GM06990 (cell line): ENCODE results near the gene ZNF532.
A peak's percentile ranks its signal among the peaks of the same experiment; 100 is the strongest.

Source experiments
- DNase-seq: peaks from one replicate; pipeline ENCODE4 v3.0.0-alpha.2; 2011; ENCODE audit not compliant: insufficient read length; ENCODE audit errors: extremely low read depth
- H3K27me3 ChIP-seq: replicated peaks from 2 replicates; pipeline ENCODE4 v1.6.0; 2011; ENCODE audit warnings: low read length; ENCODE audit not compliant: control insufficient read depth, insufficient read depth
- H3K36me3 ChIP-seq: 2 replicates; pipeline ENCODE4 v1.5.1; 2011; ENCODE audit warnings: low read length; ENCODE audit not compliant: control insufficient read depth, insufficient read depth
- H3K4me3 ChIP-seq: replicated peaks from 2 replicates; pipeline ENCODE4 v1.5.1; 2011; ENCODE audit warnings: low read depth, mild to moderate bottlenecking, control low read depth, low read length
- TF ChIP-seq, protein P1 (sequence below): IDR thresholded peaks from 2 replicates; pipeline ENCODE4 v1.5.1; 2011; ENCODE audit warnings: low read length, control low read depth, mild to moderate bottlenecking, inconsistent platforms; ENCODE audit not compliant: insufficient read depth, poor library complexity, severe bottlenecking

The ZNF532 gene

DNA sequence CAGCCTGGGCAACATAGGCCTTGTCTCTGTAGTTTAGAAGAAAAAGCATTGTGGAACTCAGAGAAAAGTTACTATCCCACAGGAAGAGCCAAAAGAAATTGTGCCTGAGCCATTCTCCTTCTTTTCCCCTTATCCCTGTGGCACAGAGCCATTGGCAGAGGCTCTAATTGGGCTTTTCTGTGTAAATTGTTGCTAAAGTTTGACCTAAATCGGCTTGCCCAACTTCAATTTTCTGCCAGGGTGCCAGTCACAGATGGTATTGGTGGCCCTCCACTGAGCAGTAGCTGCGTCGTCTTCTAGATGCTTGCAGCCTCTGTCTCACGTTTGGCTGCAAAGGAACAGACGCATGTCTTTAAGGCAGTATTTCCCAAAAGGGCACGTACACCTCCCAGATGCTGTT, 30.3 kb downstream of the ZNF532 start:
- TF ChIP-seq, protein P1, sequence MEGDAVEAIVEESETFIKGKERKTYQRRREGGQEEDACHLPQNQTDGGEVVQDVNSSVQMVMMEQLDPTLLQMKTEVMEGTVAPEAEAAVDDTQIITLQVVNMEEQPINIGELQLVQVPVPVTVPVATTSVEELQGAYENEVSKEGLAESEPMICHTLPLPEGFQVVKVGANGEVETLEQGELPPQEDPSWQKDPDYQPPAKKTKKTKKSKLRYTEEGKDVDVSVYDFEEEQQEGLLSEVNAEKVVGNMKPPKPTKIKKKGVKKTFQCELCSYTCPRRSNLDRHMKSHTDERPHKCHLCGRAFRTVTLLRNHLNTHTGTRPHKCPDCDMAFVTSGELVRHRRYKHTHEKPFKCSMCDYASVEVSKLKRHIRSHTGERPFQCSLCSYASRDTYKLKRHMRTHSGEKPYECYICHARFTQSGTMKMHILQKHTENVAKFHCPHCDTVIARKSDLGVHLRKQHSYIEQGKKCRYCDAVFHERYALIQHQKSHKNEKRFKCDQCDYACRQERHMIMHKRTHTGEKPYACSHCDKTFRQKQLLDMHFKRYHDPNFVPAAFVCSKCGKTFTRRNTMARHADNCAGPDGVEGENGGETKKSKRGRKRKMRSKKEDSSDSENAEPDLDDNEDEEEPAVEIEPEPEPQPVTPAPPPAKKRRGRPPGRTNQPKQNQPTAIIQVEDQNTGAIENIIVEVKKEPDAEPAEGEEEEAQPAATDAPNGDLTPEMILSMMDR: no peak
- DNase-seq: no peak
- H3K4me3 ChIP-seq: no peak overlapping the region
- H3K27me3 ChIP-seq: no peaks in the 10 kb centered on the region
- no peaks in the 10 kb centered on the region for H3K36me3 ChIP-seq

DNA sequence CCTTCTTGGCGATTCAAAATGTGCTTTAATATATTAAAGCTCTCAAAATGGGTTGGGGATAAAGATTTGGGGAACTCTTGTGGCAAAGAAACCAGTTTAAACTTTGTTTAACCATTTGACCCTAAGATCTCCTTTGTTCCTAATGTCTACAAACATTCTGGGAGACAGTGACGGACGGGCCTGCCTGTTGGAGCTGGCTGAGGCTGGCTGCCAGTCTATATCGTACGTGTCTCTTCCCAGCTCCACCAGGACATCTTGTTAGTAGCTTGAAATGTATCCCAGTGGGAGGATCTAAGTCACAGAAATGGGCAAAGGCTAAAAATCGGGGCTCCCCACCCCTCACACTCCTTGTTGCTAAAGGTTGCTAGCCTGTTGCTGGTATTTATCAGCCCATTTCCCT, 30.7 kb downstream of the ZNF532 start:
- Histone ChIP-seq H3K36me3 (no peaks in the 10 kb centered on the region), H3K4me3 (no peak overlapping the region), H3K27me3 (no peaks in the 10 kb centered on the region)
- DNase-seq: no peak
- TF ChIP-seq, protein P1: no peak

DNA sequence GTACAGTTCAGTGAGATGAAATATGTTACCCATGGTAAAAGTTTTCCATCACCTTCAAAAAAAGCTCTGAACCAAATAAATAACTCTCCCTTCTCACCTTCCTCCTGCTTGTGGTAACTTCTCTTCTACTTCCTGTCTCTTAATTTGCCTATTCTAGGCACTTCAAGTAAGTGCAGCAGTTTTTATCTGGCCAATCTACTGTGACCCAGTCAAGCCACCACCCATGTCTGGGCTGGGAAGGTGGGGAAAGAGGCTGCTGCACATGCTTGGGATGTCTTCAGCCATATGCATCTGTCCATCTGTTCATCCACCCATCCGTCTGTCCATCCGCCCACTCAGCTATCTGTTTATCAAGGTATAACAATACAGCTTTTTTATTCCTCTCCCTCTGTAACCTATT, 31.6 kb downstream of the ZNF532 start:
- no peaks in the 10 kb centered on the region for H3K27me3 ChIP-seq
- no peaks in the 10 kb centered on the region for H3K36me3 ChIP-seq
- TF ChIP-seq, protein P1: no peak
- DNase-seq: peak; percentile 37
- H3K4me3 ChIP-seq: no peak overlapping the region; the same call in 1 of the 2 replicates

DNA sequence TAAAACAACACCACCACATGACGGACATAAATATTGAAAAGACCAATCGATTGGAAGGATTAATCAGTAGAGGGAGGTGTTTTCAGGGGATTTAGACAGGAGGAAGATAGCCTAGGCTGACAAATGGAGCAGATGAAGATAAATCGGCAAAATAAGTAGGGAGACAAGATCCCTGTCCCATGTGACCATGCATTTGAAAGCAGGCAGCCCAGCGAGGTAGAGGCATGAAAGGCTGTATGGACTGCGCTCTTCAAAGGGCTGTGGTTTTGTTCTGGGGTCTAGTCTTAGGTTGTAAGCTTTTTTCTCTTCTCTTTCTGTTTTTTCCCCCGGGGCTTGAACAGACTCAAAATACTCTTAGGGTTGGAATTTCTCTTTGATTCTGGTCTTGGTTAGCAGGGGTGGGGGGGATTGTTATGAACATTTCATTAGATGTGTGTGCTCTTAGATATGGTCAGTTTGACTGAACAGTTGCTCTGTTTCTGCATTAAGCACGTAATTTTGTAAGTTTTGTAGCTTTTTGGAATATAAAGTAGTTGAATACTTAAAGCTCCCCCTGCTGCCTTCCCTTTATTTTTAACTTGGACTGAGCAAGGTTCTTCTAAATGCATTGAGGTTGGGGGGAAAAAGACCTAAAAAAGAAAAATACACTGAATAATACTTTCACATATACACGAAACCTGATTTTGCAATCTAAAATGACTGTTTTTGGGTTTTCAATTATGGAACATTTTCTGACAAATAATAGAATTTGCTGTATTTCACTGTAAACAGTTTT, 32.2 kb downstream of the ZNF532 start:
- DNase-seq: no peak
- H3K4me3 ChIP-seq: no peak overlapping the region; the same call in 1 of the 2 replicates
- H3K36me3 ChIP-seq: no peaks in the 10 kb centered on the region
- no peaks in the 10 kb centered on the region for H3K27me3 ChIP-seq
- TF ChIP-seq, protein P1: no peak

DNA sequence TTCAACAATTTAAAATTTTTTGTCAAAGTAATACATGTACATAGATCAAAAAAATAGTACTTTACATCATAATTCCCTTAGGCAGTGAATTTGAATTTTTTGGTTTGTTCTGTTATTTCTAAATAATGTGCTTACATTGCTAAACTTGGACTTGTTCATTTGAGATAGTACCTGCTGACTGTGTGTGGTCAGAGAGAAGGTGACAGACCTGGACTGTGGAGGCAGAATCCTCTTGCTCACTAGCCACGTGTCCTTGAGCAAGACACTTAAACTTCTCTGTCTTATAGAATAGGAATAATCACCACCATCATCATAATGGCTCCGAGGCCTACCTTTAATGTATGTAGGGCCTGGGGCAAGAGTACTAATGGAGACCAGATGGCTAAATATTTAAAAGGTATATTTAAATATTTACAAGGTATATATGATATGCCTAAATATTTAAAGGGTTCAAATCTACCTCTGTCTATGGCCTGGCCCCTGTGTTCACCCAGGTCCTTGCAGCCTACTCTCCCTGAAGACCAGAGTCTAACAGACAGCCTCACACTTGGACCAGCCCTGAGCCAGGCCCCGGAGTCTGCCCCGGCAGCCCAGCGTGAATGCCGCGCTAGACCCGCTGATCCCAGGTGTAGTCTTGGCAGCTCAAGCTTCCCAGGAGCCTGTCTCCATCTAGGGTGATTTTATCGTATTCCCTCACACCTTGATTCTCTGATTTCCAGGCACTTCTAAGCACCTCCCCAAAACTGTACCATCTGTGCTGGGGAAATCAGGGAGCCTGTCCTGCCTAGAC, 33.5 kb downstream of the ZNF532 start:
- no peaks in the 10 kb centered on the region for H3K27me3 ChIP-seq
- TF ChIP-seq, protein P1: no peak
- no peak for DNase-seq
- no peak overlapping the region for H3K4me3 ChIP-seq
- no peaks in the 10 kb centered on the region for H3K36me3 ChIP-seq
